Esophagus muscularis mucosa (tissue), 4 donors: ENCODE measurements around the gene NAE1.

Experiments used
- CTCF ChIP-seq, 3 experiments: fragments of 200-600 bp in 2 of 3; fragments of 450-650 bp in 1 of 3; sonication (generic) in 2 of 3; IDR thresholded peaks; one replicate each; pipeline ENCODE4 v1.5.1; 2017 to 2019; ENCODE audit warnings: antibody characterized with exemption in 3 of 3, mild to moderate bottlenecking in 2 of 3, moderate library complexity in 1 of 3
- EP300 ChIP-seq: sonication (generic); formaldehyde crosslinking; IDR thresholded peaks from one replicate; pipeline ENCODE4 v1.6.1; 2017; ENCODE audit warnings: antibody characterized with exemption
- POLR2A ChIP-seq: fragments of 450-650 bp; IDR thresholded peaks from one replicate; pipeline ENCODE4 v1.6.1; 2017; ENCODE audit warnings: antibody characterized with exemption, moderate library complexity, mild to moderate bottlenecking, low read depth
- POLR2AphosphoS5 ChIP-seq, 2 donors: sonication (generic); formaldehyde crosslinking; IDR thresholded peaks; one replicate each; pipeline ENCODE4 v1.6.1; 2017; ENCODE audit warnings: antibody characterized with exemption in 2 of 2

GRCh38 chr16:66845791-66846221 is 15.0 kb upstream of the NAE1 start:
- TF ChIP-seq CTCF (IDR thresholded peaks at IDR 0.05) (no peak), EP300 (no peak), POLR2AphosphoS5 (IDR thresholded peaks at IDR 0.05) (no peak), POLR2A (no peak)
